GM19463 (cell line): ENCODE data around the gene SCN3B.
A peak's percentile ranks its signal among the peaks of the same experiment; 100 is the strongest.

Experiments used
- ATAC-seq: cut with Tn5 transposase; IDR thresholded peaks from one replicate; pipeline ENCODE4 v1.9.1; 2021; ENCODE audit warnings: mild to moderate bottlenecking, moderate library complexity; ENCODE audit not compliant: unreplicated experiment

The SCN3B gene

GRCh38 chr11:123659311-123659710, 4.9 kb upstream of the SCN3B start:
- ATAC-seq = no peak

- ATAC-seq = no peak
These were observed 428 bp downstream of the SCN3B start for GRCh38 chr11:123653827-123654565.

GRCh38 chr11:123653483-123653826, 969 bp downstream of the SCN3B start:
- no peak for ATAC-seq

- no peak for ATAC-seq
These were observed 1.8 kb downstream of the SCN3B start for GRCh38 chr11:123652599-123652998.

GRCh38 chr11:123650901-123651300, 3.5 kb downstream of the SCN3B start:
- ATAC-seq = no peak

GRCh38 chr11:123645286-123645975, 9.0 kb downstream of the SCN3B start:
- ATAC-seq = no peak

GRCh38 chr11:123642435-123642834, 12.0 kb downstream of the SCN3B start:
- ATAC-seq = no peak

- ATAC-seq = no peak
These were observed 13.0 kb downstream of the SCN3B start for GRCh38 chr11:123641495-123641840.

- peak; percentile 65 for ATAC-seq
These were observed 13.5 kb downstream of the SCN3B start for GRCh38 chr11:123640677-123641494.

- no peak for ATAC-seq
These were observed 14.4 kb downstream of the SCN3B start for GRCh38 chr11:123640029-123640428.

- no peak for ATAC-seq
These were observed 24.3 kb downstream of the SCN3B start for GRCh38 chr11:123630126-123630608.

GRCh38 chr11:123628936-123629683, 25.3 kb downstream of the SCN3B start:
- ATAC-seq = no peak

- ATAC-seq = no peak
These were observed 29.4 kb downstream of the SCN3B start for GRCh38 chr11:123624974-123625373.

GRCh38 chr11:123622576-123622975, 31.8 kb downstream of the SCN3B start:
- no peak for ATAC-seq

GRCh38 chr11:123616505-123617198, 37.8 kb downstream of the SCN3B start:
- ATAC-seq = no peak

- ATAC-seq = no peak
These were observed 42.7 kb downstream of the SCN3B start for GRCh38 chr11:123611698-123612097.

GRCh38 chr11:123608945-123609344, 45.5 kb downstream of the SCN3B start:
- ATAC-seq = no peak

- no peak for ATAC-seq
These were observed 46.1 kb downstream of the SCN3B start for GRCh38 chr11:123608371-123608770.

GRCh38 chr11:123607781-123608180, 46.6 kb downstream of the SCN3B start:
- no peak for ATAC-seq

GRCh38 chr11:123603666-123604065, 50.8 kb downstream of the SCN3B start:
- no peak for ATAC-seq
